ENCODE results near the gene FHIT.

Gene FHIT

DNA sequence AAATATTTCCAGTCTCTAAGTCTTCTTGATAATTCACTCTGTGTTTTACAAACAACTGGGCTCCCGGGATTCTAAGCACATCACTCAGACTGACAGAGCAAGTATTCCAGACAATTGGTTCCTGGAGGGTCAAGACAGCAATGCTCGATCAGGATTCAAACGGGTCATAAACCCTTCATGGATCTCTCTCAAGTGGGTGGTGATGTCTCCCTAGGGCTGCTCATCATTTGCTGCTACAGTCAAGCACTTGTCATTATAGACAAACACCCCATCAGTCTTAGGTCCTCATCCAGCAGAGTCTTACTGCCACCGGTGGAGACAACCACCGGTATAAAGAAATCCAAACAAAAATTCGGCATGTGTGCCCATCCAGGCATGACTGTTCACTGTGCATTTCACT, 921.1 kb downstream of the FHIT start:
- H3K27me3 ChIP-seq (ENCODE audit: control insufficient read depth, insufficient read depth, low read length) = no peaks in the 10 kb centered on the region
- H3K9me3 ChIP-seq (ENCODE audit: control insufficient read depth, low read length) = no peaks in the 10 kb centered on the region
- H3K4me2 ChIP-seq (ENCODE audit: low read length) = no peak overlapping the region
- no peak overlapping the region for H3K9ac ChIP-seq
- no peaks in the 10 kb centered on the region for H3K4me1 ChIP-seq
- TF ChIP-seq, protein P1, sequence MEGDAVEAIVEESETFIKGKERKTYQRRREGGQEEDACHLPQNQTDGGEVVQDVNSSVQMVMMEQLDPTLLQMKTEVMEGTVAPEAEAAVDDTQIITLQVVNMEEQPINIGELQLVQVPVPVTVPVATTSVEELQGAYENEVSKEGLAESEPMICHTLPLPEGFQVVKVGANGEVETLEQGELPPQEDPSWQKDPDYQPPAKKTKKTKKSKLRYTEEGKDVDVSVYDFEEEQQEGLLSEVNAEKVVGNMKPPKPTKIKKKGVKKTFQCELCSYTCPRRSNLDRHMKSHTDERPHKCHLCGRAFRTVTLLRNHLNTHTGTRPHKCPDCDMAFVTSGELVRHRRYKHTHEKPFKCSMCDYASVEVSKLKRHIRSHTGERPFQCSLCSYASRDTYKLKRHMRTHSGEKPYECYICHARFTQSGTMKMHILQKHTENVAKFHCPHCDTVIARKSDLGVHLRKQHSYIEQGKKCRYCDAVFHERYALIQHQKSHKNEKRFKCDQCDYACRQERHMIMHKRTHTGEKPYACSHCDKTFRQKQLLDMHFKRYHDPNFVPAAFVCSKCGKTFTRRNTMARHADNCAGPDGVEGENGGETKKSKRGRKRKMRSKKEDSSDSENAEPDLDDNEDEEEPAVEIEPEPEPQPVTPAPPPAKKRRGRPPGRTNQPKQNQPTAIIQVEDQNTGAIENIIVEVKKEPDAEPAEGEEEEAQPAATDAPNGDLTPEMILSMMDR (IDR thresholded peaks at IDR 0.05) = no peak
- H3K4me3 ChIP-seq (ENCODE audit: low read depth, low read length) = no peak overlapping the region
- H3K36me3 ChIP-seq (ENCODE audit: control insufficient read depth, insufficient read depth, low read length) = no peaks in the 10 kb centered on the region
- no peaks in the 10 kb centered on the region for H3K79me2 ChIP-seq
- H3K27ac ChIP-seq = no peak overlapping the region
- H2AFZ ChIP-seq = no peak overlapping the region

DNA sequence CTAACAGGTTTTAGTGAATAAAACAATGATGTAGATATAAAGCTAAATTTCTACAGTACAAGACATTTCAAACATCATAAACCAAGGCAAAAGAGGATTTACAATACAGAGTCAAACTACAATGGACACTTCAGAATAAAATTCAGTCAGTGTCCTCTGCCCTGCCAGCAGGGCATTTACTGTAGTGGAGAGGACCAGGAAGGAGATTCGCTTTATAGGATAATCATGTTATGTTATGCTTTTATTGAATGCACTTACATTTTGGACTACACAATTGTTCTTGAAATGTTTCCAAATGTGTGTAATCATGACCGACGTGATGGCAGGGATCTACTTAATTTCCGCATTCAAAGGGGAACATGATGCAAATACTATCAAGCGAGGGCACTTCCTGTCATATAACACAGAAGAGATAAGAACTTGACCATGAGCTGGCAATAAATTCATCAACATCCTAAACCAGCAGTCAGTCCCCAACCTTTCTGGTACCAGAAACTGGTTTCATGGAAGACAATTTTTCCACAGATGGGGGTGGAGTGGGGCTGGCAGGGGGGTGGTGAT, 925.6 kb downstream of the FHIT start:
- Histone ChIP-seq H3K4me1 (peaks cover 3% of the 10 kb centered on the region), H3K9me3 (ENCODE audit: control insufficient read depth, low read length) (no peaks in the 10 kb centered on the region), H3K36me3 (ENCODE audit: control insufficient read depth, insufficient read depth, low read length) (no peaks in the 10 kb centered on the region), H3K79me2 (no peaks in the 10 kb centered on the region), H3K27ac (no peak overlapping the region), H3K4me3 (ENCODE audit: low read depth, low read length) (no peak overlapping the region), H3K9ac (no peak overlapping the region), H3K4me2 (ENCODE audit: low read length) (no peak overlapping the region), H2AFZ (no peak overlapping the region), H3K27me3 (ENCODE audit: control insufficient read depth, insufficient read depth, low read length) (no peaks in the 10 kb centered on the region)
- TF ChIP-seq, protein P1 (IDR thresholded peaks at IDR 0.05) = no peak

DNA sequence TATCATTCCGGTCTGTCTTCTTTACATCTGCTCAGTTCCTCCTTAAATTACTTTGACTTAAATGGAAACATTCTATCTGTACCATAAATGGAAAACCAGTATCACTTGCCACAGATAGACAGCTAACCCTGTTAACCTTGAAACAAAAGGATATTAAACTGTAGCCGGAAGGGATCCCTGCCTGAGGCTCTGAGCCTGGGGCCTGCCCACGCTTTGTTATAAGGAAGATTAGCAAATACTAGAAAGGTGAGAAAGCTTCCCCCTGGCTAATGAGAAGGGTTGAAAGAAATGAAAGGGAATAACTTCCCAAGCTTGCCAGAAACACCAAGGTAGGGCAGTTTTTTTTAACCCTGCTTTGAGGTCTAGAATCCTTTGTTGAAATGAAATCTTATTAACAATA, 927.6 kb downstream of the FHIT start:
- Histone ChIP-seq H3K4me3 (ENCODE audit: low read depth, low read length) (no peak overlapping the region), H3K4me1 (peaks cover 3% of the 10 kb centered on the region), H3K4me2 (ENCODE audit: low read length) (no peak overlapping the region), H3K79me2 (no peaks in the 10 kb centered on the region), H3K9ac (no peak overlapping the region), H3K27me3 (ENCODE audit: control insufficient read depth, insufficient read depth, low read length) (no peaks in the 10 kb centered on the region), H3K9me3 (ENCODE audit: control insufficient read depth, low read length) (no peaks in the 10 kb centered on the region), H3K27ac (no peak overlapping the region), H2AFZ (no peak overlapping the region), H3K36me3 (ENCODE audit: control insufficient read depth, insufficient read depth, low read length) (no peaks in the 10 kb centered on the region)
- TF ChIP-seq, protein P1 (IDR thresholded peaks at IDR 0.05) = no peak

DNA sequence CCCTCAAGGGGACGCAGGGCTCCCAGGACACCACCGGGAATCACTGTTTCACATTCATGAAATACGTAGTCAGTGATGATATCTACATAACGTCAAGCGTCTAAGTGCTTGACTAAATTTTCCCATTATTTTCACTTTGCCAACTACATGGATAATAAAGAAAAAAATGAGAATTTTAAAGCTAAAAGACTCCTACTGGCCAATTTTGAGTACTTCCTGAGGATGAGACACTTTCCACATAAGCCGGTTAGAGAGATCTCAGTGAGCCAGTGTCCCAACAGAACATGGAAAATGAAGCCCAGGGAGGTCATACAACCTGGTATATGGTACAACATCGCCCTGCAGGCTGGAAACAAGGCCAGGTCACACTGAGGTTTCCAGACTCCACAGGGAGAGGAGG, 928.1 kb downstream of the FHIT start:
- TF ChIP-seq, protein P1 (IDR thresholded peaks at IDR 0.05) = no peak

DNA sequence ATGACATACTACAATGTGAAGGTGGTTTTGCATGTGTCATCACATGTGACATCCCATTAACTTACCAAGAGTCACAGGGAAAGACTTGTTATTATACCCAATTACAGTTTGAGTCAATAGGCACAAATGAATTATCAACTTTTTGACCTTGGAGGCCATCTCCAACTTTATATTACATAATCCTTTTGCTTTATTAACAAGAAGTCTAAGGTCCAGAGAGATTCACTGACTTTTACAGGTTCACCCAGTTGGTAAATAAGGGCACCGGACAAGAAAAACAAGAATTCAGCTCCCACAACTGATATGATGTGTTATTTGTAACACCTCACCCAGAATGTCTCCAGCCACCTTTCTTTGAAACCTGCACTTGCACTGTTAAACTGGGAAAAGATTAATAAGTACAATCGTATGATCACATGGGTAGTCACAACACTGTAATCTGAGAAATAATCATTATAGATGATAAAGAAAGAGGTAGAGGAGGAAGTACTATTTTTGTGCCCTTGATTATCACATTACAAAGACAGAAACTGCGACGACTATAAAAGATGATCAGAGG, 928.9 kb downstream of the FHIT start:
- Histone ChIP-seq H3K4me1 (peaks cover 3% of the 10 kb centered on the region), H2AFZ (no peak overlapping the region), H3K27ac (no peak overlapping the region), H3K9ac (no peak overlapping the region), H3K36me3 (ENCODE audit: control insufficient read depth, insufficient read depth, low read length) (no peaks in the 10 kb centered on the region), H3K9me3 (ENCODE audit: control insufficient read depth, low read length) (no peaks in the 10 kb centered on the region), H3K79me2 (no peaks in the 10 kb centered on the region), H3K4me3 (ENCODE audit: low read depth, low read length) (no peak overlapping the region), H3K4me2 (ENCODE audit: low read length) (no peak overlapping the region), H3K27me3 (ENCODE audit: control insufficient read depth, insufficient read depth, low read length) (no peaks in the 10 kb centered on the region)
- TF ChIP-seq, protein P1 (IDR thresholded peaks at IDR 0.05) = no peak

More for the DNA sequence above, 928.1 kb downstream of the FHIT start:
- Histone ChIP-seq H3K36me3 (ENCODE audit: control insufficient read depth, insufficient read depth, low read length) (no peaks in the 10 kb centered on the region), H3K4me3 (ENCODE audit: low read depth, low read length) (no peak overlapping the region), H3K27ac (no peak overlapping the region), H3K27me3 (ENCODE audit: control insufficient read depth, insufficient read depth, low read length) (no peaks in the 10 kb centered on the region), H2AFZ (no peak overlapping the region), H3K9ac (no peak overlapping the region), H3K4me2 (ENCODE audit: low read length) (no peak overlapping the region), H3K4me1 (peaks cover 3% of the 10 kb centered on the region), H3K79me2 (no peaks in the 10 kb centered on the region), H3K9me3 (ENCODE audit: control insufficient read depth, low read length) (no peaks in the 10 kb centered on the region)
